Measurements from ENCODE around the gene CRCP.

CRCP gene

DNA sequence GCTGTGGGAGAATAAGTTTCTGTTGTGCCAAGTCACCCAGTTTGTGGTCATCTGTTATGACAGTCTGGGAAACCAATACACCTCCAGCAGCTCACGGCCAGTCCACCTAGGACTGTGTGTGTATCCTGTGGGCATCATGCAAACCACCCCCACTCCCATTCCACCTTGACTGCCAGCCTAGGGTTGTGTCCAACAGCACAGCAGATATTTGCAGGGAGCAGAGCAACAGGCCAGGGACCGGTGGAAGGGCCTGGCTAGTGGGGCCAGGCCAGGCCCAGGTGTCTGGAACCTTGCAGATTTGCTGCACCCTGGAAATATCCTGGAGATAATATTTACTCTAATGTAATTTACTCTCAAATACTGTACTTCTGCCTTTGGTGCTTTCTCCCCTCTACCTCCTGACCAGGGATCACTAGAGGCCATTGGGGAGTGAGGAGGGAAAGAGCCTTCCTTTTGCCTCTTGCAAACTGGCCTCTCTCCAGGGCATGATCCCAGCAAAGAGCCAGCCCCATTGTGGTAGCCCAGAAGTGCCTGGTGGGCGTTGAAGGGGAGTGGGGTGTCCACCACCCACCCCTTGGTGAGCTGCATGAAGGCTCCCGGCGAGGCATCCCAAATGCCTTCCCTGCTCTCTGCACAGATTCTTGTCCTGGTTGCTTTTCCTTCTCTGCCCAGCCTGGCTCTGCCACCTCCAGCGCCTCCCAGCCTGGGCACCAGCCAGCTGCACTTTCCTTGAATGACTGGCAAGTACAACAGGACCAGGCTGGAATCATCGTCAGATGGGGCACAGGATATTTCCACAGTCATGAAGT is 75.3 kb downstream of the CRCP start:
- DNase-seq (ENCODE audit: low spot score), result no peak

DNA sequence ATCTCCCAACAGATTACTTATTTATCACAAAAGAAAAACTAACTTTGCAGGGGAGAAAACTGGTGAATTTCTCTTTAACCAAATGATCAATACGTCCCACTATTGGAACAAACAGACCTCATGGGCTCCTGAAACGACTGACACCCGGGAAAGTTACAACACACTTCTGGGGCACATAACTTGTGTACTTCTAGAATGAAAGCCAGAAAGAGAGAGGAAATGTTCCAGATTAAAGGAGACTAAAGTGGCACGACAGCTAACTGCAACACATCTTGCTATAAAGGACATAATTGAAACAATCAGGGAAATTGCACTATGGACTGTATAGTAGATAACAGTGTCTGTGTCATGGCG is 75.8 kb downstream of the CRCP start:
- no peak for DNase-seq (ENCODE audit: low spot score)

DNA sequence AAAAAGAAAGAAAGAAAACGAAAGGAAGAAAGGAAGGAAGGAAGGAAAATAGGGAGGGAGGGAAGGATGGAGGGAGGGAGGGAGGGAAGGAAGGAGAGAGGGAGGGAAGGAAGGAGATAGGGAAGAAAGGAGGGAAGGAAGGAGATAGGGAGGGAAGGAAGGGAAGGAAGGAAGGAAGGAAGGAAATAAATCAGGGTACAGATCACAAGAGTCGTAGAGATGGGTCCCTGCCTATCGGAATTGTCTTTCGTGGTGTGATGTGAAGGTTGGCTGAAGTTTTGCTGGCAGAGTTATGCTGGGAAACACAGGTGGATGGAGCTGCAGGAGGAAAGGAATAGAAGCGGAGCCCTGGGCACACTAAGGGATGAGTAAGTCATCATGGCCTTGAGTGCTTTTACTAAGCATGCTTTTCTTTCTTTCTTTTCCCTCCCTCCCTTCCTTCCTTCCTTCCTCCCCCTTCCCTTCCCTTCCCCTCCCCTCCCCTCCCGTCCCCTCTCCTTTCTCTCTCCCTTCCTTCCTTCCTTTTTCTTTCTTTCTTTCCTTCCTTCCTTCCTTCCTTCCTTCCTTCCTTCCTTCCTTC is 78.6 kb downstream of the CRCP start:
- DNase-seq (ENCODE audit: low spot score), result no peak

DNA sequence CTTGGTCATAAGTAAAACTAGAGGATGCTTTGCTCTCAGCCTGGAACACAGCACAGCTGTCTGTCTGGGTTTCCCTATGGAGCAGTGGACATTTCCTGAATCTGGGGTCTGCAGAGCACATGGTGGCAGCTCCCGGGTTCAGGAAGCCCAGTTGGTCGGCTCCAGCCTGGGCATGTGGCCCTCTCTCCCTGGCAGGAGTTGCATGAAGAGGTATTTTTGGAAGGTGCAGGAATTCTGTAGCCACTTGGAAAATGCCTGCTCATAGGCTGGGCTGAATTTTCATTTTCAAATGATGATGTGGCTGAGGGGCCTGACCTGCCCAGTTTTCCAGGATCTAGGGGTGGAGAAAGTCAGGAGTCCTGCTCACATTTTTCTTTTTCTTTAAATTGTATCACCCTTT is 83.8 kb downstream of the CRCP start:
- no peak for DNase-seq (ENCODE audit: low spot score)

DNA sequence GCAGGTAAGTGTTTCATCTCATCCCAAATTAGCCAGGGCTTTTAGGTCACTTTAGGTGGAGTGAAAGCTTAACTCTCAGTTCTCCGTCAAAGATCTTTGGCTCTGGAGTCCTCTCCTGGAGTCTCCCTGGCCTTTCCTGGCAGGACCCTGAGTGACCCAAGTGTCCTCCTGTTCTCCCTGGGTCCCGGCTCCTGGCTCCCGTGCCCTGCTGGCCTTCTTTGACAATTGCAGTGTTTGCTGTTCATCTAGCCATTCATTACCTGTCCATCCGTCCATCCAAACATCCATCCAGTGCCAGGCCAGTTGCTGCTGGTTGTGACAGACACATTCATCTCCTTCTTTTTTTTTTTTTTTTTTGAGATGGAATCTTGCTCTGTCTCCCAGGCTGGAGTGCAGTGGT is 84.3 kb downstream of the CRCP start:
- DNase-seq (ENCODE audit: low spot score), result no peak

DNA sequence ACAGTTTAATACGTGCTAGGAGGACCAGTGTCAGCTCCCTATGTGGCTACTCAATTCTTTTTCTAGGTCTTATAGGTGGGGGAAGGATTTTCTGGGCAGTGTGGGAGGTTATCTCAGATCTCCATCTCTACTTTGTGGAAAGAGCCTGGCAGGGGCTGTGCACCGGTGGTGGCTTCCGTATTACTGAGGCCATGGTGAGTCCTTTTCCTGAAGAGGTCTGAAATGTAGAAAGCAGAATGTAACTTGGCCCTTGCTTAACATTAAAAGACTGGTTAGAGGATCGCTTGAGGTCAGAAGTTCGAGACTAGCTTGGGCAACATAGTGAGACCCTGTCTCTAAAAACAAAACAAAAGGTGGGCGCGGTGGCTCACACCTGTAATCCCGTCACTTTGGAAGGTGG is 87.8 kb downstream of the CRCP start:
- no peak for DNase-seq (ENCODE audit: low spot score)
